WTC11 (cell line): ENCODE results near the gene MICAL3. TPM values are rescaled to one million over a fixed set of nuclear protein-coding genes. Genes with fewer than 3 reads are reported as not detected.

ENCODE experiments used
- ATAC-seq: fragments of 200-7000 bp; cut with Tn5 transposase; 2 replicates; pipeline ENCODE4 v1.10.0; 2021; ENCODE audit warnings: mild to moderate bottlenecking, moderate library complexity
- CTCF ChIA-PET: fragments of 300-600 bp; sonication (Branson Sonifier 250); formaldehyde crosslinking; loops from one replicate; lab custom pipeline; 2021; ENCODE audit warnings: antibody characterized with exemption; lab: Charles Lee
- POLR2A ChIA-PET: fragments of 350-600 bp; sonication (Branson Sonifier 250); formaldehyde crosslinking; loops from one replicate; lab custom pipeline; 2021; ENCODE audit warnings: antibody characterized with exemption; lab: Charles Lee
- DNase-seq: peaks from one replicate; pipeline ENCODE4 v3.0.0; 2021; ENCODE audit warnings: low spot score
- H3K27ac Mint-ChIP-seq: 2 replicates; pipeline ENCODE4 v1.8.0; 2021; ENCODE audit warnings: mixed read lengths
- H3K27me3 Mint-ChIP-seq: 2 replicates; pipeline ENCODE4 v1.8.0; 2021; ENCODE audit warnings: low read depth, mild to moderate bottlenecking, moderate library complexity, mixed read lengths
- H3K36me3 Mint-ChIP-seq: 2 replicates; pipeline ENCODE4 v1.8.0; 2021; ENCODE audit warnings: mixed read lengths
- H3K4me1 Mint-ChIP-seq: 2 replicates; pipeline ENCODE4 v1.8.0; 2022; ENCODE audit warnings: mixed read lengths
- H3K4me3 Mint-ChIP-seq: 2 replicates; pipeline ENCODE4 v1.8.0; 2021; ENCODE audit warnings: mild to moderate bottlenecking, moderate library complexity, mixed read lengths
- H3K9me3 Mint-ChIP-seq: 2 replicates; pipeline ENCODE4 v1.8.0; 2021; ENCODE audit warnings: mixed read lengths
- CREB1 ChIP-seq: sonication (generic); formaldehyde crosslinking; IDR thresholded peaks from 2 replicates; pipeline ENCODE4 v1.8.0; 2023; ENCODE audit warnings: mild to moderate bottlenecking, missing genetic modification reagents
- ETV6 ChIP-seq: sonication (generic); formaldehyde crosslinking; IDR thresholded peaks from 2 replicates; pipeline ENCODE4 v1.8.1; 2022; ENCODE audit warnings: mild to moderate bottlenecking, missing genetic modification reagents
- FOXP1 ChIP-seq: sonication (generic); formaldehyde crosslinking; IDR thresholded peaks from 2 replicates; pipeline ENCODE4 v1.8.0; 2022; ENCODE audit warnings: missing genetic modification reagents, mild to moderate bottlenecking, moderate library complexity, borderline replicate concordance
- JAZF1 ChIP-seq: fragments of 250-450 bp; sonication (Bioruptor Pico); IDR thresholded peaks from 2 replicates; pipeline ENCODE4 v1.9.0; 2021; ENCODE audit warnings: moderate library complexity, mild to moderate bottlenecking, inconsistent platforms
- MXD4 ChIP-seq: fragments of 250-450 bp; sonication (Bioruptor Pico); IDR thresholded peaks from 2 replicates; pipeline ENCODE4 v1.8.0; 2021; ENCODE audit warnings: mild to moderate bottlenecking, moderate library complexity, borderline replicate concordance
- MYBL2 ChIP-seq: sonication (generic); formaldehyde crosslinking; IDR thresholded peaks from 2 replicates; pipeline ENCODE4 v1.8.1; 2023; ENCODE audit warnings: mild to moderate bottlenecking, moderate library complexity, missing genetic modification reagents
- NFE2L1 ChIP-seq: sonication (generic); formaldehyde crosslinking; IDR thresholded peaks from 2 replicates; pipeline ENCODE4 v1.8.1; 2023; ENCODE audit warnings: missing genetic modification reagents
- NR1H2 ChIP-seq: sonication (generic); formaldehyde crosslinking; IDR thresholded peaks from 2 replicates; pipeline ENCODE4 v1.9.0; 2021; ENCODE audit warnings: mild to moderate bottlenecking, moderate library complexity, missing genetic modification reagents
- PRRX2 ChIP-seq: fragments of 250-450 bp; sonication (Bioruptor Pico); IDR thresholded peaks from 2 replicates; pipeline ENCODE4 v1.8.0; 2021; ENCODE audit warnings: mild to moderate bottlenecking
- RORB ChIP-seq: fragments of 250-450 bp; sonication (Bioruptor Pico); IDR thresholded peaks from 2 replicates; pipeline ENCODE4 v1.9.0; 2021; ENCODE audit warnings: mild to moderate bottlenecking
- TCF7 ChIP-seq: sonication (generic); formaldehyde crosslinking; IDR thresholded peaks from 2 replicates; pipeline ENCODE4 v1.8.0; 2022; ENCODE audit warnings: mild to moderate bottlenecking, low read depth, missing genetic modification reagents, moderate library complexity
- ZNF121 ChIP-seq: sonication (generic); formaldehyde crosslinking; IDR thresholded peaks from 2 replicates; pipeline ENCODE4 v1.8.0; 2023; ENCODE audit warnings: missing genetic modification reagents
- ZNF317 ChIP-seq: sonication (generic); formaldehyde crosslinking; IDR thresholded peaks from 2 replicates; pipeline ENCODE4 v1.8.1; 2023; ENCODE audit warnings: low read depth, mild to moderate bottlenecking, moderate library complexity, missing genetic modification reagents, borderline replicate concordance
- ZNF416 ChIP-seq: fragments of 250-450 bp; sonication (Bioruptor Pico); IDR thresholded peaks from 2 replicates; pipeline ENCODE4 v1.9.0; 2021; ENCODE audit warnings: mild to moderate bottlenecking, inconsistent platforms
- ZNF671 ChIP-seq: fragments of 250-450 bp; sonication (Bioruptor Pico); IDR thresholded peaks from 2 replicates; pipeline ENCODE4 v1.8.0; 2021; ENCODE audit warnings: mild to moderate bottlenecking
- total RNA-seq: library from RNA; stranded (reverse); gene quantifications from 3 replicates; pipeline ENCODE4 v1.2.3, GENCODE V29; 2021
- TF ChIP-seq, protein P1 (sequence below): sonication (generic); formaldehyde crosslinking; IDR thresholded peaks from 2 replicates; pipeline ENCODE4 v1.8.1; 2023; ENCODE audit warnings: mild to moderate bottlenecking, missing genetic modification reagents, moderate library complexity
- TF ChIP-seq, protein P2 (sequence below): fragments of 250-450 bp; sonication (Bioruptor Pico); IDR thresholded peaks from 2 replicates; pipeline ENCODE4 v1.9.0; 2021; ENCODE audit warnings: moderate library complexity, mild to moderate bottlenecking, inconsistent platforms, borderline replicate concordance
- TF ChIP-seq, protein P3 (sequence below): fragments of 200-600 bp; IDR thresholded peaks from 2 replicates; pipeline ENCODE4 v1.8.0; 2022; ENCODE audit warnings: antibody characterized with exemption
- TF ChIP-seq, protein P4 (sequence below): fragments of 250-450 bp; sonication (Bioruptor Pico); conservative IDR thresholded peaks from 2 replicates; pipeline ENCODE4 v1.9.0; 2021; ENCODE audit warnings: mild to moderate bottlenecking
- TF ChIP-seq, protein P5 (sequence below): sonication (generic); formaldehyde crosslinking; IDR thresholded peaks from 2 replicates; pipeline ENCODE4 v1.8.0; 2022; ENCODE audit warnings: mild to moderate bottlenecking, missing genetic modification reagents
- TF ChIP-seq, protein P6 (sequence below): sonication (generic); formaldehyde crosslinking; IDR thresholded peaks from 2 replicates; pipeline ENCODE4 v1.8.0; 2023; ENCODE audit warnings: mild to moderate bottlenecking, missing genetic modification reagents

MICAL3 gene
- total RNA-seq, 1 experiment from 2014 or later, result 41.2 TPM

DNA sequence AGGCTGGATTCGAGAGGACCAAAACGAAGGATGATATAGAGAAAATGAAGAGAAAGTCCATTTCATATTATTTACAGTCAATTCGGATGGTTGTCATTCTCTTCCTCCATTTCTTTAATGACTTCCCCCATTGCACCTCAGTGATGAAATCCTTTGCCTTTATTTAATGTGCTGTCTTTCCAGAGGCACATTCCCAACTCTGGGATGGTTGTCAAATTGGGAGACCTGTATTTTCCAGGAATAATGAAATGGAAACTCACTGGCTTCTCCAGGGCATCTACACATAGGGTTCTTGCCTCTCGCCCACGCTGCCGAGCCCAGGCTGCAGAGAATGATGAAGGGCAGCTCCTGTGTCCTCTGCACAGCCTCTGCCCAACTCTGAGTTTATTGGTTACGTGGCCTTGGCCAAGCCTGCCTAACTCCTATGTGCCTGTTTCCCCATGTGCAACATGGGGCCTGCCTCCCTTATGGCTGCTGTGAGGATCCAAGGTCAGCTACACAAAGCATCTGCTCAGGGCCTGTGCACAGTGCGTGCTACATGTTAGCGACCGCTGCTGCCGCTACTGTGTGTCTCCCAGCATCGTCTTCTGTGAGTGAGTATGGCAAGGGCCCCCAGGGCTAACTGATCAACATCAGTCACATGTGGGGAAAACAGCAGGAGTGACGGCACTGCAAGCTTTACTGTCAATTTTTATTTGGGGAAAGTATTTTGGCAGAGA, 168.6 kb downstream of the MICAL3 start:
- 0 out of 2 replicates have a peak, but pooled peaks cover 3% of the 10 kb centered on the region for H3K4me1 Mint-ChIP-seq
- no peak overlapping the region for H3K4me3 Mint-ChIP-seq
- POLR2A ChIA-PET, result interaction anchor here (0.6 kb wide), 1 partner anchor 202 kb away, joined by 3 read pairs; no protein-coding TSS in a partner anchor
- H3K9me3 Mint-ChIP-seq, result no peaks in the 10 kb centered on the region
- ATAC-seq (no peak), DNase-seq (no peak)
- no peaks in the 10 kb centered on the region for H3K27me3 Mint-ChIP-seq
- no peaks in the 10 kb centered on the region for H3K36me3 Mint-ChIP-seq
- H3K27ac Mint-ChIP-seq, result no peak overlapping the region
- CTCF ChIA-PET, result interaction anchor here (1.0 kb wide), 1 partner anchor 21 kb away, joined by 3 read pairs; no protein-coding TSS in a partner anchor
- no peak for TF ChIP-seq PRRX2 (CRISPR knock-in tag)
- TF ChIP-seq ZNF671 (CRISPR knock-in tag), result no peak
- TF ChIP-seq ZNF416 (CRISPR knock-in tag), result no peak
- TF ChIP-seq, protein P1, sequence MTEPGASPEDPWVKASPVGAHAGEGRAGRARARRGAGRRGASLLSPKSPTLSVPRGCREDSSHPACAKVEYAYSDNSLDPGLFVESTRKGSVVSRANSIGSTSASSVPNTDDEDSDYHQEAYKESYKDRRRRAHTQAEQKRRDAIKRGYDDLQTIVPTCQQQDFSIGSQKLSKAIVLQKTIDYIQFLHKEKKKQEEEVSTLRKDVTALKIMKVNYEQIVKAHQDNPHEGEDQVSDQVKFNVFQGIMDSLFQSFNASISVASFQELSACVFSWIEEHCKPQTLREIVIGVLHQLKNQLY, result no peak
- TF ChIP-seq, protein P2, sequence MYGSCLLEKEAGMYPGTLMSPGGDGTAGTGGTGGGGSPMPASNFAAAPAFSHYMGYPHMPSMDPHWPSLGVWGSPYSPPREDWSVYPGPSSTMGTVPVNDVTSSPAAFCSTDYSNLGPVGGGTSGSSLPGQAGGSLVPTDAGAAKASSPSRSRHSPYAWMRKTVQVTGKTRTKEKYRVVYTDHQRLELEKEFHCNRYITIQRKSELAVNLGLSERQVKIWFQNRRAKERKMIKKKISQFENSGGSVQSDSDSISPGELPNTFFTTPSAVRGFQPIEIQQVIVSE (CRISPR knock-in tag), result no peak
- TF ChIP-seq NFE2L1, result no peak
- TF ChIP-seq, protein P3, sequence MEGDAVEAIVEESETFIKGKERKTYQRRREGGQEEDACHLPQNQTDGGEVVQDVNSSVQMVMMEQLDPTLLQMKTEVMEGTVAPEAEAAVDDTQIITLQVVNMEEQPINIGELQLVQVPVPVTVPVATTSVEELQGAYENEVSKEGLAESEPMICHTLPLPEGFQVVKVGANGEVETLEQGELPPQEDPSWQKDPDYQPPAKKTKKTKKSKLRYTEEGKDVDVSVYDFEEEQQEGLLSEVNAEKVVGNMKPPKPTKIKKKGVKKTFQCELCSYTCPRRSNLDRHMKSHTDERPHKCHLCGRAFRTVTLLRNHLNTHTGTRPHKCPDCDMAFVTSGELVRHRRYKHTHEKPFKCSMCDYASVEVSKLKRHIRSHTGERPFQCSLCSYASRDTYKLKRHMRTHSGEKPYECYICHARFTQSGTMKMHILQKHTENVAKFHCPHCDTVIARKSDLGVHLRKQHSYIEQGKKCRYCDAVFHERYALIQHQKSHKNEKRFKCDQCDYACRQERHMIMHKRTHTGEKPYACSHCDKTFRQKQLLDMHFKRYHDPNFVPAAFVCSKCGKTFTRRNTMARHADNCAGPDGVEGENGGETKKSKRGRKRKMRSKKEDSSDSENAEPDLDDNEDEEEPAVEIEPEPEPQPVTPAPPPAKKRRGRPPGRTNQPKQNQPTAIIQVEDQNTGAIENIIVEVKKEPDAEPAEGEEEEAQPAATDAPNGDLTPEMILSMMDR, result no peak
- no peak for TF ChIP-seq ZNF317 (CRISPR knock-in tag)
- TF ChIP-seq NR1H2 (CRISPR knock-in tag), result no peak
- TF ChIP-seq, all 79 proteins: peak for 0

DNA sequence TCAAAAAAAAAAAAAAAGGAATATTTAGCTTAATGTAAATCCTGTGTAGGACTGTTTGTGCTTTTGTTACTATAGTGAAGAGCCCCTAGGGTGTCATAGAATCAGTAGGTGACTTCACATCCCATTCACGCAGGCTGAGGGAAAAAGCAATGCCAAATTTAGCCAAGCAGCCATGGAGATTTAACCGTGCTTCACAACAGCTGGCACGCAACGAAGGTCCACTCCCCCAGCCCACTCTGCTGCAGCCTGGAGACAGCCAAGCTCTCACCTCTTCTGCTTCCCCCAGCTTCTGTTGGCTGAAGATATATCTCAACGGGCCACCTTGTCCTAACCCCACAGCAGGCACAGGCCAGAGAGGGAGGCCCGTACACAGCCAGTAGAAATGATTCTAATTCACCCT, 171.3 kb downstream of the MICAL3 start:
- DNase-seq, result no peak
- Mint-ChIP-seq H3K9me3 (no peaks in the 10 kb centered on the region), H3K4me1 (0 out of 2 replicates have a peak, but pooled peaks cover 3% of the 10 kb centered on the region), H3K36me3 (no peaks in the 10 kb centered on the region), H3K27ac (no peak overlapping the region), H3K27me3 (no peaks in the 10 kb centered on the region), H3K4me3 (no peak overlapping the region)
- TF ChIP-seq FOXP1 (CRISPR knock-in tag), result no peak
- TF ChIP-seq TCF7, result no peak
- no peak for TF ChIP-seq ETV6 (CRISPR knock-in tag)
- TF ChIP-seq RORB, result no peak
- TF ChIP-seq JAZF1 (CRISPR knock-in tag), result no peak
- TF ChIP-seq MXD4 (CRISPR knock-in tag), result no peak
- TF ChIP-seq CREB1 (CRISPR knock-in tag), result no peak
- TF ChIP-seq, protein P4, sequence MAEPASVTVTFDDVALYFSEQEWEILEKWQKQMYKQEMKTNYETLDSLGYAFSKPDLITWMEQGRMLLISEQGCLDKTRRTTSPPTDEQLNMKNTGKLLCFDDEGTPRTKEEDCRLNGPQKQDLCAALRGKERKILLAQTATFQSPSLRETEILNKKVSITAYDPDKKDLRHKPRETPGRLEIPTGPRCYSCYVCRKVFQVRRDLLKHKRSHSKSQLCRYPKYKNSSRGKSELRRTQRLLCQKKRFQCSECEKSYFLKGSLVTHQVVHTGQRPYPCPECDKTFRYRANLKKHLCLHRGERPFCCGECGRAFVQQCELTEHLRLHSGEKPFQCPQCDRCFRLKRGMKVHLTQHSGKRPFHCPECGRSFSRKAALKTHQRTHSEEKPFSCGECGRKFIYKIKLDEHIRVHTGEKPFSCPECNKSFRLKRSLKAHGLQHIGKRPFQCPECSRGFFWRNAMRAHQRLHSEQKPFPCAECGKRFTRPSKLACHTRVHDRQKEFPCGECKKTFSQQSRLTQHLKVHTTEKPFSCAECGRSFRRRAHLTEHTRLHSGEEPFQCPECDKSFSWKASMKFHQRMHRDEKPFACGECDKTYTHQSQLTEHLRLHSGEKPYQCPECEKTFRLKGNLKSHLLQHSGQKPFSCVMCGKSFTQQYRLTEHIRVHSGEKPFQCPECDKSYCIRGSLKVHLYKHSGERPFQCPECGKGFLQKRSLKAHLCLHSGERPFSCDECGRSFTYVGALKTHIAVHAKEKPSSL (CRISPR knock-in tag), result no peak
- TF ChIP-seq MYBL2 (CRISPR knock-in tag), result no peak
- TF ChIP-seq, protein P5, sequence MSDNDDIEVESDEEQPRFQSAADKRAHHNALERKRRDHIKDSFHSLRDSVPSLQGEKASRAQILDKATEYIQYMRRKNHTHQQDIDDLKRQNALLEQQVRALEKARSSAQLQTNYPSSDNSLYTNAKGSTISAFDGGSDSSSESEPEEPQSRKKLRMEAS (CRISPR knock-in tag), result no peak
- TF ChIP-seq, protein P6, sequence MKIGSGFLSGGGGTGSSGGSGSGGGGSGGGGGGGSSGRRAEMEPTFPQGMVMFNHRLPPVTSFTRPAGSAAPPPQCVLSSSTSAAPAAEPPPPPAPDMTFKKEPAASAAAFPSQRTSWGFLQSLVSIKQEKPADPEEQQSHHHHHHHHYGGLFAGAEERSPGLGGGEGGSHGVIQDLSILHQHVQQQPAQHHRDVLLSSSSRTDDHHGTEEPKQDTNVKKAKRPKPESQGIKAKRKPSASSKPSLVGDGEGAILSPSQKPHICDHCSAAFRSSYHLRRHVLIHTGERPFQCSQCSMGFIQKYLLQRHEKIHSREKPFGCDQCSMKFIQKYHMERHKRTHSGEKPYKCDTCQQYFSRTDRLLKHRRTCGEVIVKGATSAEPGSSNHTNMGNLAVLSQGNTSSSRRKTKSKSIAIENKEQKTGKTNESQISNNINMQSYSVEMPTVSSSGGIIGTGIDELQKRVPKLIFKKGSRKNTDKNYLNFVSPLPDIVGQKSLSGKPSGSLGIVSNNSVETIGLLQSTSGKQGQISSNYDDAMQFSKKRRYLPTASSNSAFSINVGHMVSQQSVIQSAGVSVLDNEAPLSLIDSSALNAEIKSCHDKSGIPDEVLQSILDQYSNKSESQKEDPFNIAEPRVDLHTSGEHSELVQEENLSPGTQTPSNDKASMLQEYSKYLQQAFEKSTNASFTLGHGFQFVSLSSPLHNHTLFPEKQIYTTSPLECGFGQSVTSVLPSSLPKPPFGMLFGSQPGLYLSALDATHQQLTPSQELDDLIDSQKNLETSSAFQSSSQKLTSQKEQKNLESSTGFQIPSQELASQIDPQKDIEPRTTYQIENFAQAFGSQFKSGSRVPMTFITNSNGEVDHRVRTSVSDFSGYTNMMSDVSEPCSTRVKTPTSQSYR (CRISPR knock-in tag), result no peak
- TF ChIP-seq ZNF121 (CRISPR knock-in tag), result no peak
- no peak for ATAC-seq
- ChIA-PET CTCF (interaction anchor here (1.1 to 1.8 kb wide), 2 partner anchors 23 to 223 kb away, joined by 4 to 5 read pairs; no protein-coding TSS in a partner anchor), POLR2A (interaction anchor here (0.5 kb wide), 1 partner anchor 99 kb away, joined by 3 read pairs; no protein-coding TSS in a partner anchor)
